HG03135 (cell line): ENCODE results near the gene KANTR.
"Not testable (repeated sequence)": the region's sequence is repeated elsewhere in the genome, so short reads cannot be mapped to it uniquely, and the experiment has no call there.

Experiments used
- ATAC-seq: cut with Tn5 transposase; IDR thresholded peaks from one replicate; pipeline ENCODE4 v1.9.1; 2021; ENCODE audit warnings: mild to moderate bottlenecking, moderate library complexity; ENCODE audit not compliant: unreplicated experiment

KANTR gene

DNA sequence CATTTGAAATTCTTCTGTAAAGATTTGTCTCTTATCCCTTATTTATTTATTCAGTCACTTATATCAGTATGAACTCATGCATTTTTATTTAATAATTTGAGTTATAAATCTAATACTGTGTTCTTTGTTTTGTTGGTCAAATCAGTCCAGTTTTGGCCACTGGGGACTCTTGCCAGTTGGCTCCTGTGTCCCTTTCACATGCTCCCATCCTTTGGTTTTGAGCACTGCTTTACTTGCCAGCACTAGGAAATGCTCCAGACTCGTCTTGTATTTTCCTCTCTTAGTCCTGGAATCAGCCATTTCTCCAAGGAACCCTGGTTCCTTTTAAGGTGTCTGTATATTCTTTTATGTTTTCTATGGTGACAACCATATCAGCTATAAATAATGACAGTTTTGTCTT, 28.1 kb downstream of the KANTR start:
- no peak for ATAC-seq

DNA sequence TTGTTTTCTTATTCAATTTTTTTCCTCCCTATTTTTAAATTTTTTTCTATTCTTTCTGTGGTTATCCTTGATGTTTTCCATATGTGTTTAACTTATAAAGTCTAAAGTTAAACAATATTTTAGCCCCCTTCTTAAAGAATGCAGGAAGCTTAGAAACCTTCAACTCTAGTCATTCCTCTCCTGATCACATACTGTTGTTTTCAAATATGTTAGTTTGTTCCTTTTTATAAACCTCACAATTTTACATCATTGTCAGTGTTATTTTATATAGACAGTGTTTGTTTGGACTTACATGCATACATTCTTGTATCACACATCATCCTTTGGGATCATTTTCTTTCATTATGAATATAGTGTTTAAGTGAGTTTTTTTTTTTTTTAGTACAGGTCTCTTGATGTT, 31.6 kb downstream of the KANTR start:
- no peak for ATAC-seq

DNA sequence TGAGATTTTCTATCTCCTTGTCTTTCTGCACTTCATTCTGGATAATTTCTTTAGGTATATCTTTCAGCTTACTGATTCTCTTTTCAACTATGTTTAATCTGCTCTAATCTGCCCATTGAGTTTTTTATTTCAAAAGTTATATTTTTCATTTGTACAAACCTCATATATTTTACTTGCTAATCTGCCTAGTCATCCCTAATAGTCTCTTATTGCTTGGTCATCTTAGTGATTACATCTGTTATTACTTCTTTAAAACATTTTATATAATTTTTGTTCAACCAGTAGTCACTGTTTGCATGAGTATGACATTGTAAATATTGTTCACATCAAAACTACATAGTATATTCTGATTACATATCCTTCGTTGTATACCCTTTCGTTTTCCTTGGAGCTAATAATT, 32.4 kb downstream of the KANTR start:
- ATAC-seq, result no peak

DNA sequence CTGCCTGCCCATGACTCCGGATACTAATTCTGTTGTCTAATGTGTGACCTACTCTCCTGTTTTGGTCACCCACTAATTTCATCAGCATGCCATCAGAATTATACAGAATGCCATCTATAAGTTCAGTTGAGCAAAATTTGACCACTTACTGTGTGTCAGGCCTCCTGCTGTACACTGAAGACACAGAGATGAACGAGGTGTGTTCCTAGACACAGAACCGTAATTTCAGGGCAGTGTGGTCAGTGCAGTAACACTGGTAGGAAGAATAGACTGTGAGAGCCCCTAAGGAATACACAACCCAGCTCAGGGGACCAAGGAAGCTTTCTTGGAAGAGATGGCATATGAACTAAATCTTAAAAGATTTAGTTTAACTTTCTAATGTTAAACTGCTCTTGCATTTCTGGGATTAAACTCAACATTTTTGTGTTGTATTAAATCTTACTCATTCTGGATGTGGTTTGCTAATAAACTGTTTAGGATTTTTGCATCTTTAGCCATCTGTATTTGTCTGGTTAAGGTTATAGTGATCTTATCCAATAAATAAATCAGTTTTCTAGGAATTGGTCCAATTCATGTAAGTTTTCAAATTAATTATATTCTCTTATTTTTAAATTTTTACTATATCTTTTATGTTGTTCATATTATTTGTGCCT, 34.3 kb downstream of the KANTR start:
- no peak for ATAC-seq

DNA sequence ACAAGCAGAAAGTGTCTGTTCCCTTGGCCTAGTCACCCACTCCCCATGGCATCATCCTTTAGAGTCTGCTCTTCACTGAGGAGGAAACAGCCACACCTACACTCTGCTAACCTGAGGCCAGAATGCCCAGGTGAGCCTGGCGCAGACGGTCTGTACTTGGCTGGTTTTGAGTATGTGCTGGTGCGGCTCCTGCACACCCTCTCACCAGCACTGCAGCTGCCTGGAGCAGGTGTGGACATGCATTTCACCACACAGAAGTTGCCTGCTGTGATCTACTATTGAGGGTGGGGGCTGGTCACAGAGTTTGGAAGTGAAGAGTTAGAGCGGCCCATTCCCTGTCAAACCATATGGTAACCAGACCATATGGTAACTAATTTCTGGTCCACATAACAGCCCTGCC, 39.5 kb downstream of the KANTR start:
- no peak for ATAC-seq

DNA sequence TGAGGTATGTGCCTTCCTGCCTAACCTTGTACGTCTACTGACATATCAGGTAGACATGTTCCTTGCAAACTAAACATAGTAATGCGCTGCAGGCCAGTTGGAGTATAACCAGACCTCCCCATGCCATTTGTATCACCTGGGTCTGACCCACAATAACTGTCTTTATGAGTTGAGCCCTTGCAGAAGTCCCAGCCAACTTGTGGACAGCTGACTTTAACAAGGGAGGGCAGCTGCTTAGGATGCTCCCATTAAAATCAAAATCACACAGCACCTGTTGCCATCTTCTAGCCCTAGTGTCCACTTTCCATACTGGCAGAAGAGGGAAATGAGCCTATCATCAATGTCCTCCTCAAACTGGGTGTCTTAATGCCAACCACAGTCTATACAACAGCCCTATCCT, 41.6 kb downstream of the KANTR start:
- ATAC-seq, result no peak

DNA sequence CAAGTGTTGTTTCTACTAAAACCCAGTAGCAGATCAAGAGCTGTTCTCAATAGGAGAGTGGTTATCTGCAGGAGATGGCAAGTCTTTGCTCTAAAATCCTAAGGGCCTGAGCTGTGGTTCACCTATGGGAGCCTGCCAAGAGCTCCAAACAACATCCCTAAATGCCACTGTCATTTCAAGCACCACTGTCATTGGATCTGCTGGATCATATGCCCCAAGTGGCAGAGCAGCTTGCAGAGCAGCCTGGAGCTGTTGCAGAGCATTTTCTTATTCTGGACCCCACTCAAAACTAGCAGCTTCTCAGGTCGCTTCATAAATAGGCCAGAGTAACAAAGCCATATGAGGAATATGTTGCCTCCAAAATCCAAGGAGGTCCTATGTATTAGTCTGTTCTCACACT, 59.6 kb downstream of the KANTR start:
- ATAC-seq, result no peak

GRCh38 chrX:53155512-53156206, 61.7 kb downstream of the KANTR start:
- ATAC-seq, result no peak

DNA sequence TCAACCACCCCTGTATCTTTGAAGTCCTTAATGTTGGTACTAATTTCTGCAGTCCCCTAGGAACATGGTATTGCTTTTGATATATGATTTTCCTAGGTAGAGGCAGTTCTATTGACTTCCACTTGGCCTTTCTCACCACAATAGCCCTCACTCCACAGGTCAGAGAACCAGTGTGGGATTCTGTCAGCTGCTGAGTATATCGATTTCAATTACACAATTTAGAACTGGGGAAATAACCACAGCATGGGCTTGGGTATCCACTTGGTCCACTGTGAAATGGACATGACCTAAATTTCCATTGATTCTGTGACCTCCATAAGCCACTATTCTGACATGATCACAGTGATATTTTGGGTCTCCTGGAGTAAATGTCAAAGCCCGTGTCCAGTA, 62.3 kb downstream of the KANTR start:
- no peak for ATAC-seq

DNA sequence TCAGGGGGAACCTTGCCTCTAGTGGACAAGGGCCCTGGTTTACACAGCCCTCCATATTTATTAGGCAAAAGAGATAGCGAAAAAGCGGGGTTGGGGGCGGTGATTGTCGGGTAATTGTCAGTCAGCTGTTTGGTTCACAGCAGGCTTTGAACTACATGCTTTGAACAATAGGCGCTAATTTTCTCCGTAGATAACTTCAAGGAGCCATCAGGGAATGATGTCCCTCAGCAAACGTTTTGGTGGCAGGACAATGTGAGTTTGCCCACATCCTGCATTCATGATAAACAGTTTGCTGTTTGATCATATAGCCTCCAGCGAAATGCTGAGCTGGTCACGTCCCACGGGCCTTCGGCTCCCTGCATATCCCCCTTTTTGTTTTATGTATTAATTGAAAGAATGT, 65.2 kb downstream of the KANTR start:
- no peak for ATAC-seq

GRCh38 chrX:53160297-53160983, 66.5 kb downstream of the KANTR start:
- no peak for ATAC-seq

DNA sequence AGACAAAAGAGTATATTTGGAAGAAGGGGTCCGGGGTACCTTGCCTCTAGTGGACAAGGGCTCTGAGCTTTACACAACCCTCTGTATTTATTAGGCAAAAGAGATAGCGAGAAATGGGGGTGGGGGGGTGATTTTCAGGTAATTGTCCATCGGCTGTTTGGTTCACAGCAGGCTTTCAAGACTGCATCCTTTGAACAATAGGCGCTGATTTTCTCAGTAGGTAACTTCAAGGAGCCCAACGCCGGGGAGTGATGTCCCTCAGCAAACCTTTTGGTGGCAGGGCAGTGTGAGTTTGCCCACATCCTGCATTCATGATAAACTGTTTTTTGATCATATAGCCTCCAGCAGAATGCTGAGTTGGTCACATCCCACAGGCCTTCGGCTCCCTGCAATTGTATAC, 69.5 kb downstream of the KANTR start:
- ATAC-seq, result no peak

DNA sequence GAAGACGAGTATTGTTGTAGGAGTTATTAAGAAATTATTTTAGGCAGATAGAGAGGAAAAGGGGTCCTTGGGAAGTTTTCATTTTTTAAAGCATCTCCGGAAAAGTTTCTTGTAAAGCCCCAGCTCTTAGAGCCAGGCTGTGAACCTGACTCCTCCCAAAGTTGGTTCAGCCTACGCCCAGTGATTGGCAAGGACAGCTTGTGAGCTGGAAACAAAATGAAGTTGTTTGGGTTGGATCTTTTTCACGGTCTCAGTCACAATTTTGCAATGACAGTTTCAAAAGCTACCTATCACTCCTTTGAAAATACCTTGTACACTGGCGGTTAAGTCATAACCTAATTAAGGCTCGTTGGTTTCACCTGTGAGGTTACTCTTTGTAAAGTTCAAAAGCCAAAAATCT, 70.6 kb downstream of the KANTR start:
- not testable (repeated sequence) for ATAC-seq

DNA sequence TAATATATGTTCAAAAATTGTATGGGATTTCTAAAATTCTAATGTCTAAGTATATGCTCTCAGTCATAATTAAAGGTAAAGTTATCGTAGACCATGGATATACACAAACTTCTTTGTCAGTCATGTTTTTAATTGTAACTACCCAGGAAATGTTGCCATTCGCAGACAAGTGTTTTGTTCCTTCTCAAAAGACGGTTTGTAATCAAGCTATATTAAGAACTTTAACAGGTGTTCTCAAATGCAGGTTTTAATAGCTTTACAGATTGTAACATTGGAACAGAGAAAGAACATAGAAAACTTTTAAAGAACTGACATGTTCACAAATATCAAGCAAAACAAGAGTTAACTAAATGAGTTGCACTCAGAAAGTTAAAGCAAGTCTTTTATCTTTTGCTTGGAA, 72.2 kb downstream of the KANTR start:
- no peak for ATAC-seq

GRCh38 chrX:53171356-53171755, 77.4 kb downstream of the KANTR start:
- no peak for ATAC-seq
